Endothelial cell of umbilical vein (primary cell): ENCODE measurements around the gene MCL1. TPM values are rescaled to one million over a fixed set of nuclear protein-coding genes. Genes with fewer than 3 reads are reported as not detected.

Experiments
- BruUV-seq: library from RNA; stranded (reverse); fragments of 400-500 nt; replicated peaks from 2 replicates; lab custom pipeline; 2021; lab: Mats Ljungman, UMichigan
- CTCF ChIA-PET: fragments of 300-600, 350-600 bp; sonication (Branson Sonifier 250); formaldehyde crosslinking; loops from one replicate; lab custom pipeline; 2021; ENCODE audit warnings: antibody characterized with exemption, inconsistent platforms; lab: Charles Lee
- POLR2A ChIA-PET: fragments of 300-600, 350-600 bp; sonication (Branson Sonifier 250); formaldehyde crosslinking; loops from one replicate; lab custom pipeline; 2021; ENCODE audit warnings: antibody characterized with exemption, inconsistent platforms; lab: Charles Lee
- DNase-seq: peaks from one replicate; pipeline ENCODE4 v3.0.0-alpha.2; 2011; ENCODE audit warnings: low read depth, low spot score
- FAIRE-seq: peaks from 2 replicates; lab custom pipeline; 2011; peaks lifted over from hg19 to GRCh38; lab: Jason Lieb, UNC
- H2AFZ ChIP-seq: 2 replicates; pipeline ENCODE4 v1.6.0; 2012; ENCODE audit warnings: low read depth, low read length, control low read depth, inconsistent platforms
- H3K27ac ChIP-seq: 2 replicates; pipeline ENCODE4 v1.5.1; 2011; ENCODE audit warnings: low read depth, mild to moderate bottlenecking, control low read depth, low read length, moderate library complexity; ENCODE audit not compliant: insufficient read depth
- H3K27me3 ChIP-seq, 2 experiments: 2 replicates each; pipeline versions ENCODE4 v1.6.0 to v1.6.1; 2011; ENCODE audit warnings: low read length in 2 of 2, mixed read lengths in 1 of 2; ENCODE audit not compliant: control insufficient read depth in 2 of 2, insufficient read depth in 2 of 2
- H3K36me3 ChIP-seq, 2 experiments: 2 replicates in 1 of 2; 3 replicates in 1 of 2; pipeline ENCODE4 v1.5.1; 2011; ENCODE audit warnings: low read length in 2 of 2, mild to moderate bottlenecking in 1 of 2, moderate library complexity in 1 of 2; ENCODE audit not compliant: control insufficient read depth in 2 of 2, insufficient read depth in 2 of 2; ENCODE audit errors: extremely low read depth in 1 of 2
- H3K4me1 ChIP-seq: 3 replicates; pipeline ENCODE4 v1.5.1; 2011; ENCODE audit warnings: mild to moderate bottlenecking, low read length; ENCODE audit not compliant: control insufficient read depth, insufficient read depth; ENCODE audit errors: extremely low read depth
- H3K4me2 ChIP-seq: 2 replicates; pipeline ENCODE4 v1.6.1; 2011; ENCODE audit warnings: low read length, control low read depth, mixed read lengths; ENCODE audit not compliant: insufficient read depth
- H3K4me3 ChIP-seq, 3 experiments: fragments of 200-600 bp in 1 of 3; sonication (generic), shearing (Covaris generic) in 1 of 3; replicated peaks in 1 of 3; 2 replicates each; pipeline ENCODE4 v1.5.1; 2011 to 2016; ENCODE audit warnings: control low read depth in 3 of 3, low read length in 3 of 3, mild to moderate bottlenecking in 2 of 3, inconsistent platforms in 1 of 3, low read depth in 1 of 3, moderate library complexity in 1 of 3; ENCODE audit not compliant: insufficient read depth in 1 of 3
- H3K79me2 ChIP-seq: 2 replicates; pipeline ENCODE4 v1.6.0; 2012; ENCODE audit warnings: low read length, inconsistent platforms; ENCODE audit not compliant: control insufficient read depth, insufficient read depth
- H3K9ac ChIP-seq: replicated peaks from 2 replicates; pipeline ENCODE3; 2011; ENCODE audit warnings: low read length, control low read depth; ENCODE audit not compliant: insufficient read depth; ENCODE audit errors: extremely low read depth
- H3K9me1 ChIP-seq: replicated peaks from 3 replicates; pipeline ENCODE4 v1.6.0; 2011; ENCODE audit warnings: mild to moderate bottlenecking, low read length; ENCODE audit not compliant: control insufficient read depth, insufficient read depth; ENCODE audit errors: extremely low read depth
- H3K9me3 ChIP-seq: replicated peaks from 2 replicates; pipeline ENCODE4 v1.5.1; 2012; ENCODE audit warnings: low read length, inconsistent platforms; ENCODE audit not compliant: control insufficient read depth, insufficient read depth
- H4K20me1 ChIP-seq: replicated peaks from 2 replicates; pipeline ENCODE3; 2011; ENCODE audit warnings: mild to moderate bottlenecking, low read length; ENCODE audit not compliant: control insufficient read depth, insufficient read depth; ENCODE audit errors: extremely low read depth
- GATA2 ChIP-seq: IDR thresholded peaks from 2 replicates; pipeline ENCODE4 v1.7.0; 2011; ENCODE audit warnings: low read depth, mild to moderate bottlenecking, moderate library complexity, mixed read lengths, low read length; ENCODE audit not compliant: insufficient read length, insufficient read depth
- JUN ChIP-seq: IDR thresholded peaks from 2 replicates; pipeline ENCODE4 v1.6.1; 2011; ENCODE audit warnings: borderline replicate concordance, low read depth; ENCODE audit not compliant: insufficient read length, insufficient read depth
- MYC ChIP-seq: IDR thresholded peaks from one replicate; pipeline ENCODE4 v1.6.1; 2011; ENCODE audit warnings: mild to moderate bottlenecking, low read depth, low read length
- POLR2A ChIP-seq: IDR thresholded peaks from 2 replicates; pipeline ENCODE4 v1.6.1; 2012; ENCODE audit warnings: low read depth, mild to moderate bottlenecking, control low read depth, low read length
- POLR2AphosphoS5 ChIP-seq: IDR thresholded peaks from 2 replicates; pipeline ENCODE4 v1.6.1; 2012; ENCODE audit warnings: low read depth, mild to moderate bottlenecking, control low read depth, low read length, moderate library complexity; ENCODE audit not compliant: insufficient read depth
- dilution Hi-C: fragments of 300-500 bp; cut with MboI; formaldehyde crosslinking; loops from one replicate; pipeline ENCODE4 v1.15.0; 2019; ENCODE audit warnings: low sequenced_read_pairs; ENCODE audit not compliant: extremely low pct_ligation_motif_present
- intact Hi-C: fragments of 100-400 bp; cut with micrococcal nuclease; formaldehyde crosslinking; loops from one replicate; pipeline ENCODE4 v1.10.0; 2022
- polyA plus RNA-seq, 4 experiments: library from polyadenylated mRNA; depleted of rRNA in 3 of 4; stranded (reverse) in 3 of 4; unstranded in 1 of 4; fragments of >200 nt; gene quantifications; 2 replicates each; pipeline versions ENCODE4 v1.2.1 to v1.2.3, GENCODE V29; 2011 to 2012; ENCODE audit warnings: missing spikeins in 1 of 4
- total RNA-seq: library from RNA; stranded (reverse); gene quantifications from 2 replicates; pipeline ENCODE4 v1.2.3, GENCODE V29; 2021
- TF ChIP-seq, protein P1 (sequence below): IDR thresholded peaks from 2 replicates; pipeline ENCODE4 v1.6.1; 2011; ENCODE audit not compliant: insufficient read depth, insufficient read length

MCL1 gene
- total and polyA plus RNA-seq, 2 donors (not counting 3 experiments of a cell fraction or from before 2014, with no cell fraction given) = 87.3 to 186 TPM

DNA sequence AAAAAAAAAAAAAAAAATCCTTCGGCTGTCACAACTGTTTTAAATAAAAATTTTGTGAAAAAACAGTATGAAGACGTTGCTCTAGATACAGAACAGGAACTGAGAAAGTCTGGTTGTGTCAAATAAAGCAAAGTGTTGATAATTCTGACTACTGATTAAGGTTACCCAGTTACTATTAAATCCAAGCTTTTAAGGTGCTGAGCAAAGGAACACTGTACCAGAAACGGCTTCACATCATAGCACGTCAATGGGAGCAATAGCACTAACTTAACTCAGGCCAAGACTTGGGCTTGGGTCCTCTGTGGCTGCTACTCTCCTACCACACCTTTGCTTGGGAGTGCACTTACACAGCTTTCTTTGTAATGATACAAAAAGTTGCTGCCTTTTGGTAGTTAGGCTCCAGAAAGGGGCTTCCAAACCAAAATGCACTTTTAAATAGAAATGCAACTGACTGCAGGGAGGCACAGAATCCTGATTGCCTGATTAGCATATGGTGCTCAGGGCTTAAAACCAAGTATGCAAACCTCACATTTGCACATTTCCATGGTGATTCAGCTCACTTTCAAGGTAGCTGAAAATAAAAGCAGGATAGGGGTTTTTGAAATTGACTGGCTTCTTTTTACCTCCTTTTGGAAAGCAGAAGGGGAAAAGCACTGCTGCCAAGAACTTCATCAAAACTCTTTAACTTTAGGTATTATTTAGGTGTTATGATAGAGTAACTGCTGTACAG is 6.3 kb downstream of the MCL1 start:
- CTCF ChIA-PET = interaction anchor here (10.3 to 13.4 kb wide), 2 partner anchors 11 to 47 kb away, joined by 147 to 184 read pairs; no protein-coding TSS in a partner anchor
- Histone ChIP-seq H3K9me1 (no peaks in the 10 kb centered on the region), H3K4me2 (no peak overlapping the region), H3K36me3 (peaks cover 17 to 37% of the 10 kb centered on the region in 2 experiments), H3K4me1 (peaks cover 47% of the 10 kb centered on the region), H3K27ac (no peak overlapping the region), H3K9ac (no peak overlapping the region), H3K27me3 (no peaks in the 10 kb centered on the region), H3K79me2 (peaks cover 60% of the 10 kb centered on the region), H3K9me3 (no peaks in the 10 kb centered on the region), H4K20me1 (peaks cover 34% of the 10 kb centered on the region), H2AFZ (no peak overlapping the region), H3K4me3 (no peak overlapping the region)
- POLR2A ChIA-PET = interaction anchor here (1.0 to 1.7 kb wide), 5 partner anchors 12 to 48 kb away, joined by 3 to 4 read pairs (median 4); no protein-coding TSS in a partner anchor
- dilution Hi-C loops = loop anchor here (10.0 kb wide), 1 partner anchor 92 kb away; no protein-coding TSS in a partner anchor
- intact Hi-C loops = no loop called here
- no peak for FAIRE-seq
- no peak for TF ChIP-seq GATA2
- no peak for TF ChIP-seq MYC
- no peak for TF ChIP-seq JUN
- TF ChIP-seq POLR2A = peak; percentile 55
- peak; percentile 18 for TF ChIP-seq POLR2AphosphoS5
- no peak for DNase-seq
- no TSS peak for BruUV-seq

- Histone ChIP-seq H3K27me3 (no peaks in the 10 kb centered on the region), H3K27ac (peak overlapping the region; percentile 84), H3K4me2 (peak overlapping the region; percentile 12), H3K9ac (peak overlapping the region; percentile 33), H3K36me3 (peaks cover 3 to 10% of the 10 kb centered on the region in 2 experiments), H2AFZ (no peak overlapping the region), H3K79me2 (peaks cover 23% of the 10 kb centered on the region), H3K9me1 (no peaks in the 10 kb centered on the region), H4K20me1 (no peaks in the 10 kb centered on the region), H3K9me3 (no peaks in the 10 kb centered on the region), H3K4me3 (no peak overlapping the region), H3K4me1 (peaks cover 45% of the 10 kb centered on the region)
- FAIRE-seq (no peak), DNase-seq (no peak)
- ChIA-PET POLR2A (interaction anchor here (0.6 to 3.7 kb wide), 3 partner anchors 10 to 19 kb away, joined by 6 to 37 read pairs (median 6); partner anchors contain the start of gene MCL1), CTCF (interaction anchor here (0.6 to 13.9 kb wide), 7 partner anchors 9 to 244 kb away, joined by 3 to 288 read pairs (median 9); partner anchors contain the start of genes ENSA and MCL1)
- dilution Hi-C loops = no loop called here
- TF ChIP-seq POLR2AphosphoS5 (peak; percentile 64), POLR2A (no peak)
- TF ChIP-seq, protein P1, sequence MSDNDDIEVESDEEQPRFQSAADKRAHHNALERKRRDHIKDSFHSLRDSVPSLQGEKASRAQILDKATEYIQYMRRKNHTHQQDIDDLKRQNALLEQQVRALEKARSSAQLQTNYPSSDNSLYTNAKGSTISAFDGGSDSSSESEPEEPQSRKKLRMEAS = no peak
- intact Hi-C loops = loop anchor here (2.0 kb wide), 1 partner anchor 60 kb away; the partner anchor contains the start of gene ENSA
- BruUV-seq = TSS peak; percentile 79
These were observed 10.8 kb downstream of the MCL1 start for GRCh38 chr1:150568594-150568966.
